Mesendoderm (in vitro differentiated cells): ENCODE data around the gene OR2D3.
A peak's percentile ranks its signal among the peaks of the same experiment; 100 is the strongest.
"Not testable (repeated sequence)": the region's sequence is repeated elsewhere in the genome, so short reads cannot be mapped to it uniquely, and the experiment has no call there.

ENCODE experiments used
- DNase-seq: peaks from one replicate; pipeline ENCODE4 v3.0.0; 2013
- H2AK5ac ChIP-seq: 2 replicates; pipeline ENCODE4 v1.6.1; 2013; ENCODE audit warnings: low read length, inconsistent platforms
- H2BK120ac ChIP-seq: 2 replicates; pipeline ENCODE4 v1.6.1; 2013; ENCODE audit warnings: low read depth, mild to moderate bottlenecking, low read length, moderate library complexity, mixed read lengths
- H2BK15ac ChIP-seq: replicated peaks from 2 replicates; pipeline ENCODE4 v1.6.1; 2013; ENCODE audit warnings: low read depth, mild to moderate bottlenecking, moderate library complexity
- H2BK5ac ChIP-seq: 2 replicates; pipeline ENCODE4 v1.6.1; 2013; ENCODE audit warnings: low read length, inconsistent platforms
- H3K18ac ChIP-seq: 2 replicates; pipeline ENCODE4 v1.6.1; 2013; ENCODE audit warnings: mild to moderate bottlenecking, low read length, mixed read lengths
- H3K23ac ChIP-seq: one replicate; pipeline ENCODE4 v1.6.1; 2013; ENCODE audit warnings: low read length
- H3K27ac ChIP-seq: 2 replicates; pipeline ENCODE4 v1.5.1; 2013; ENCODE audit warnings: low read depth, mild to moderate bottlenecking, inconsistent platforms, low read length, moderate library complexity
- H3K27me3 ChIP-seq: 2 replicates; pipeline ENCODE4 v1.6.1; 2013; ENCODE audit warnings: low read length, control low read depth, mild to moderate bottlenecking, inconsistent platforms; ENCODE audit not compliant: insufficient read depth, poor library complexity
- H3K36me3 ChIP-seq: 2 replicates; pipeline ENCODE4 v1.6.1; 2013; ENCODE audit warnings: low read length, inconsistent platforms; ENCODE audit not compliant: control insufficient read depth, insufficient read depth
- H3K4ac ChIP-seq: one replicate; pipeline ENCODE4 v1.6.1; 2013; ENCODE audit warnings: low read depth, mild to moderate bottlenecking, low read length, moderate library complexity
- H3K4me1 ChIP-seq: 2 replicates; pipeline ENCODE4 v1.6.1; 2013; ENCODE audit warnings: low read depth, low read length, inconsistent platforms; ENCODE audit not compliant: control insufficient read depth
- H3K4me2 ChIP-seq: 2 replicates; pipeline ENCODE4 v1.6.1; 2013; ENCODE audit warnings: low read length
- H3K4me3 ChIP-seq: 2 replicates; pipeline ENCODE4 v1.5.1; 2013; ENCODE audit warnings: mild to moderate bottlenecking, low read length
- H3K56ac ChIP-seq: one replicate; pipeline ENCODE4 v1.6.1; 2013; ENCODE audit warnings: low read length
- H3K79me1 ChIP-seq: 2 replicates; pipeline ENCODE4 v1.6.1; 2013; ENCODE audit warnings: low read length, inconsistent platforms
- H3K79me2 ChIP-seq: 2 replicates; pipeline ENCODE4 v1.6.1; 2013; ENCODE audit warnings: mild to moderate bottlenecking, low read length; ENCODE audit not compliant: control insufficient read depth, insufficient read depth
- H3K9ac ChIP-seq: 2 replicates; pipeline ENCODE4 v1.6.1; 2013; ENCODE audit warnings: low read length, inconsistent platforms
- H4K5ac ChIP-seq: one replicate; pipeline ENCODE4 v1.6.1; 2013; ENCODE audit warnings: low read length
- H4K8ac ChIP-seq: one replicate; pipeline ENCODE4 v1.6.1; 2013; ENCODE audit warnings: low read depth, mild to moderate bottlenecking, control low read depth, low read length, moderate library complexity
- WGBS: extraction: QIAGEN DNeasy Blood & Tissue Kit; methylation state at CpG from one replicate; pipeline ENCODE4 v1.1.7; 2013; ENCODE audit warnings: low lambda C conversion rate, missing lambda C conversion rate; ENCODE audit not compliant: insufficient coverage; ENCODE audit errors: extremely low coverage; 5-methylcytosine and 5-hydroxymethylcytosine counted together

The OR2D3 gene

DNA sequence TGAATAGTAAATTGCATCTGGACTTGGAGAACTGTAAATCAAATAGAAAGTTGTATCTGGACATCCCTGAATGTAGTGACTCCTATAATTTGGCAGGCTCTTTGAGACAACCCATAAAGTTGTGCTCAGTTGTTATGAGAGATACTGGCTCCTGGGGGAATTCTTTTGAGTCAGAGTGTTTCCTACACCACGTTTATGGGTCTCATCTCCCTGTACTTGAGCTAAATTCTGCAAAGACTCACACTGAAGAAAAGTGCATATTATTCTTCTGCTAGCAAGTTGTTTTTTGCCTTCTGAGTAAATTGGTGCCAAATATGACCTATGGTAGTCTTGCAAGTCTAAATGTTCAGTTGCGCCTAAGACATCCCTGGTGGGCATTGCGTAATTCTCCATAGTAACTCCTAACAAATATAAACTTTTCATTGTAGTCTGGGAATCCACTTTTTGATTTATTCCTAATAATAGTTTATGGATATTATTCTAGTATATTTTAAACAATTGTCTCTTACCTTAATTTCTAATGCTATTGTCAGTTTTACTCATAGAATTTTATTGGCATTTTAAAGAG lies 10.4 kb downstream of the OR2D3 start:
- no peak for DNase-seq
- H2BK5ac ChIP-seq, result no peak overlapping the region
- no peak overlapping the region for H4K8ac ChIP-seq
- peaks cover 6% of the 10 kb centered on the region for H3K4me1 ChIP-seq
- H3K23ac ChIP-seq, result no peak overlapping the region
- H3K4me3 ChIP-seq, result no peak overlapping the region
- H3K18ac ChIP-seq, result no peak overlapping the region
- no peak overlapping the region for H2BK120ac ChIP-seq
- H3K4ac ChIP-seq, result no peak overlapping the region
- no peak overlapping the region for H2BK15ac ChIP-seq
- H3K27ac ChIP-seq, result no peak overlapping the region
- WGBS, result no CpG with 5 or more reads among the region's 3 CpGs
- H3K4me2 ChIP-seq, result no peak overlapping the region
- H3K56ac ChIP-seq, result no peak overlapping the region
- peaks cover 4% of the 10 kb centered on the region for H3K79me1 ChIP-seq
- no peak overlapping the region for H3K9ac ChIP-seq
- H3K36me3 ChIP-seq, result no peaks in the 10 kb centered on the region
- no peak overlapping the region for H2AK5ac ChIP-seq
- no peaks in the 10 kb centered on the region for H3K27me3 ChIP-seq
- H3K79me2 ChIP-seq, result peaks cover 4% of the 10 kb centered on the region
- H4K5ac ChIP-seq, result no peak overlapping the region

DNA sequence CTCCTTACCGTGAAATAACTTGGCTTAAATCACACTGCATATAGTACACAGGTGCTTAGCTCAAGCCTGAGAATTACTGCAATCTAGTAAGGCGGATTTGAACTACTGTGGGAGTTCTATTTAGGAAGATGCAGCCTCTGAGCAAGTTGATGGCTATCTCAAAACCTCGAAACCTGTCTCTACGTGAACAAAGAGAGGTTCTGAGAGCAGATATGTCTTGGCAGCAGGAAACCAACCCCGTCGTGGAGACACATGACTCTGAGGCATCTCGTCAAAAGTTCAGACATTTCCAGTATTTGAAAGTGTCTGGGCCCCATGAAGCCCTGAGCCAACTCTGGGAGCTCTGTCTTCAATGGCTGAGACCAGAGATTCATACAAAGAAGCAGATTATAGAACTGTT lies 11.3 kb downstream of the OR2D3 start:
- Histone ChIP-seq H3K27me3 (no peaks in the 10 kb centered on the region), H3K27ac (no peak overlapping the region), H3K4me3 (no peak overlapping the region), H2BK15ac (no peak overlapping the region), H3K23ac (no peak overlapping the region), H3K4me1 (peaks cover 6% of the 10 kb centered on the region), H3K4ac (no peak overlapping the region), H4K8ac (no peak overlapping the region), H2BK120ac (no peak overlapping the region), H2BK5ac (no peak overlapping the region), H3K56ac (no peak overlapping the region), H3K79me1 (peaks cover 4% of the 10 kb centered on the region), H3K36me3 (no peaks in the 10 kb centered on the region), H2AK5ac (no peak overlapping the region), H3K79me2 (peaks cover 4% of the 10 kb centered on the region), H4K5ac (no peak overlapping the region), H3K18ac (no peak overlapping the region), H3K9ac (no peak overlapping the region), H3K4me2 (no peak overlapping the region)
- WGBS, result no CpG with 5 or more reads among the region's 7 CpGs
- DNase-seq, result no peak

DNA sequence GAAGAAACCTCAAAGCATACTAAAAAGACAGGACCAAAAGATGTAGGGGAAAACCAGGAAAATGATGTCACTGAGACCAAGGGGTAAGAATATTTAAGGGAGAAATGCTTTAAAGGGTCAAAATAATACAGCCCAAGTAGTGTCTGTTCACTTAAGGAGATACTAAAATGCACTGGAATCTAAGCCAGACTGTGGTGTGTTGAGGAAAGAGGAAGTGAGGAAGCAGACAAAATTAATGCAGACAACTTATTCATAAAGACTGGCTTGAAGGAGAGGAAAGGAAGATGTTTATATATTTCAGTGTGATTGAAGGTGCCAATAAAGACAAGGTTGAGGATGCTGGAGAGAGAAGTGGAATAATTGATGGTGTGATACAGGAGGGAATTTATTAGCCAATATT lies 21.2 kb downstream of the OR2D3 start:
- no peak overlapping the region for H3K56ac ChIP-seq
- no peak overlapping the region for H3K4ac ChIP-seq
- no peaks in the 10 kb centered on the region for H3K36me3 ChIP-seq
- H2BK5ac ChIP-seq, result no peak overlapping the region
- no peaks in the 10 kb centered on the region for H3K79me1 ChIP-seq
- no peaks in the 10 kb centered on the region for H3K27me3 ChIP-seq
- H2BK15ac ChIP-seq, result no peak overlapping the region
- H3K79me2 ChIP-seq, result no peaks in the 10 kb centered on the region
- no peaks in the 10 kb centered on the region for H3K4me1 ChIP-seq
- H3K23ac ChIP-seq, result no peak overlapping the region
- no peak for DNase-seq
- H3K4me3 ChIP-seq, result no peak overlapping the region
- no peak overlapping the region for H3K27ac ChIP-seq
- H3K4me2 ChIP-seq, result no peak overlapping the region
- H4K5ac ChIP-seq, result no peak overlapping the region
- H3K18ac ChIP-seq, result no peak overlapping the region
- H4K8ac ChIP-seq, result no peak overlapping the region
- no peak overlapping the region for H3K9ac ChIP-seq
- no peak overlapping the region for H2BK120ac ChIP-seq
- no peak overlapping the region for H2AK5ac ChIP-seq

DNA sequence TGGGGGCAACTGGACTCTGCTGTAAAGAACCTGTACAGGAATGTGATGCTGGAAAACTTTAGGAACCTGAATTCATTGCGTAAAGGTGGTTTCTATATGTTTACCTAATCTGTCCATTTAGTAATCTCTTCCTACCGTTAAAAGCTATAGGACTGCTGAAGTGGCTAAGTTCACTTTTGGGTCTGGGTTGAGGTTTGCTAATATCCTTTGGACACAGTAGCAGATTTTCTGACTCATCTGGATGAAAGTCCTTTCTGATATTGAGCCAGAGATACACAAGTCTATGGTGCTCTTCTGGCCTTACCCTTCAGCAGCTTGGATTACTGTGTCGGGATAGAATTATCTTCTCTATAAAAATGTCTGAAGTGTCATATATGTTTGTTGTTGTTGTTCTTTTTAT lies 22.3 kb downstream of the OR2D3 start:
- H2AK5ac ChIP-seq, result no peak overlapping the region
- no peaks in the 10 kb centered on the region for H3K36me3 ChIP-seq
- H3K4me3 ChIP-seq, result no peak overlapping the region
- DNase-seq, result no peak
- no peak overlapping the region for H3K18ac ChIP-seq
- WGBS, result no CpG with 5 or more reads among the region's 3 CpGs
- H4K8ac ChIP-seq, result no peak overlapping the region
- no peak overlapping the region for H3K4me2 ChIP-seq
- no peak overlapping the region for H3K27ac ChIP-seq
- no peaks in the 10 kb centered on the region for H3K4me1 ChIP-seq
- no peak overlapping the region for H4K5ac ChIP-seq
- H2BK5ac ChIP-seq, result no peak overlapping the region
- H2BK120ac ChIP-seq, result no peak overlapping the region
- H3K56ac ChIP-seq, result no peak overlapping the region
- H2BK15ac ChIP-seq, result no peak overlapping the region
- no peak overlapping the region for H3K4ac ChIP-seq
- no peaks in the 10 kb centered on the region for H3K79me1 ChIP-seq
- H3K23ac ChIP-seq, result no peak overlapping the region
- no peaks in the 10 kb centered on the region for H3K27me3 ChIP-seq
- H3K9ac ChIP-seq, result no peak overlapping the region
- H3K79me2 ChIP-seq, result no peaks in the 10 kb centered on the region

DNA sequence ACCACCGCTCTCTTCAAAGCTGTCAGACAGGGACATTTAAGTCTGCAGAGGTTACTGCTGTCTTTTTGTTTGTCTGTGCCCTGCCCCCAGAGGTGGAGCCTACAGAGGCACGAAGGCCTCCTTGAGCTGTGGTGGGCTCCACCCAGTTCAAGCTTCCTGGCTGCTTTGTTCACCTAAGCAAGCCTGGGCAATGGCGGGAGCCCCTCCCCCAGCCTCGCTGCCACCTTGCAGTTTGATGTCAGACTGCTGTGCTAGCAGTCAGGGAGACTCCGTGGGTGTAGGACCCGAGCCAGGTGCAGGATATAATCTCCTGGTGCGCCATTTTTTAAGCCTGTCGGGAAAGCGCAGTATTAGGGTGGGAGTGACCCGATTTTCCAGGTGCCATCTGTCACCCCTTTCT lies 33.4 kb downstream of the OR2D3 start:
- not testable (repeated sequence) for H3K27ac ChIP-seq, H4K5ac ChIP-seq, H3K4me3 ChIP-seq, H3K4me2 ChIP-seq, H2BK120ac ChIP-seq, H4K8ac ChIP-seq, H3K9ac ChIP-seq, H3K4me1 ChIP-seq, H3K23ac ChIP-seq, H3K79me2 ChIP-seq, H2AK5ac ChIP-seq, H3K79me1 ChIP-seq, H3K18ac ChIP-seq, H3K27me3 ChIP-seq, H2BK5ac ChIP-seq, H3K56ac ChIP-seq, H2BK15ac ChIP-seq, DNase-seq, H3K36me3 ChIP-seq, H3K4ac ChIP-seq
- WGBS, result no CpG with 5 or more reads among the region's 10 CpGs

DNA sequence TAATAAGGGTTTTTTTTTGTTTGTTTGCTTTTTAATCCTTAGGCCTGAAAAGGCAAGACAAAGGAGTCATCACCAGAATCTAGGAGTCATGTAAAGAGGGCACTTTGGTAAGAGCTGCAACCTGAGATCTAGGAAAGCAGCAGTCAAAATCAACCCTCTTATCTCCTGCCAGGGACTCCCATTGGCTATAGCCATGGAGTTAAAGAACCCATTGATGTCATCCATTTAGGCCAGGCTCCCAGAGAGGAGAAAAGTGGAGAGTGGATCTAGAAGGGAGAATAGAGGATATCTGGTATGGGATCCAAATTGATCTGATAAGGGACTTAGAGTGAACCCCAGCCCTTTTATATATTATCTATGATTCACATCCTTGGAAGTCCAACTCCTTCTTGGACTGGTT lies 41.3 kb downstream of the OR2D3 start:
- H3K9ac ChIP-seq, result no peak overlapping the region

More for the DNA sequence above, 41.3 kb downstream of the OR2D3 start:
- DNase-seq, result peak; percentile 30
- Histone ChIP-seq H2BK5ac (no peak overlapping the region), H3K27ac (no peak overlapping the region), H4K5ac (no peak overlapping the region), H4K8ac (no peak overlapping the region), H3K56ac (no peak overlapping the region), H3K18ac (no peak overlapping the region), H3K79me1 (no peaks in the 10 kb centered on the region), H2AK5ac (no peak overlapping the region), H3K4me2 (no peak overlapping the region), H3K27me3 (no peaks in the 10 kb centered on the region), H3K4me1 (no peaks in the 10 kb centered on the region), H2BK120ac (no peak overlapping the region), H3K36me3 (no peaks in the 10 kb centered on the region), H3K23ac (no peak overlapping the region), H3K4me3 (no peak overlapping the region), H3K4ac (no peak overlapping the region), H2BK15ac (no peak overlapping the region), H3K79me2 (no peaks in the 10 kb centered on the region)
